NOMO-1 treated with DMSO at 0.1 percent for 48 hours (cell line): ENCODE measurements around the gene MPC1.
"Not testable (repeated sequence)": the region's sequence is repeated elsewhere in the genome, so short reads cannot be mapped to it uniquely, and the experiment has no call there.

Experiments
- DNase-seq: peaks from one replicate; lab custom pipeline; 2025; ENCODE audit not compliant: unreplicated experiment; lab: John Stamatoyannopoulos, UW

MPC1 gene

DNA sequence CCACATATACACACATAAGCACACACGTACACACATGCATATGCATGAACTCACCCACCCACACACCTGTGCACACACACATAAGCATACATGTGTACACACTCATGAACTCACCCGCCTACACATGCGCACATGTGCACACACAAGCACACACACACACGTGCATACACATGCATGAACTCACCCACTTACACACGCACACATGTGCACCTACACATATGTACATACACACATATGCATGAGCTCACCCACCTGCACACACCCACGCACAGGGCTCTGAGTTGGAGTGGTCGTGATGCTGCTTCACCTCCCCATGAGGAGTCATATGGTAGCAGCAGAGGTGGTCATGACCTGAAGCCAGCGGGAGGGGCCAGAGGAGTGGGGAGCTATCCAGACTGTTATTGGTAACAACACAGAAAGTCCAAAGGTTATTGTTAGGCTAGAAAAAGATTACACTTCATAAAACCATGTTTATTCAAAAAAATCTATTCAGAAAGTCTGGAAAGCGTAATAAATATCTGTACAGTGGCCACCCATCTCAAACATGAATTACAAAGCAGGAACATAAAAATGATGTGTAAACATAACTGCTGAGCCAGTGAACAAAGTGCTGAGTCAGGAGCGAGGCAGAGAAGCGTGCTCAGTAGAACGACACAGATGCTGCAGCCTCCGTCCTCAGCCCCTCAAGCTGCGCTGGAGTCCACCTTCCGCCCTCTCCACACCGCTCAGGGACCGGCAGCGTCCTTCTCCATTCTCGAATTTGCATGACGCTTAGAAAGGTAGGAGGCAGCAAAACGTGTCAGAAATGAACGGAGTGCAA, 26.4 kb upstream of the MPC1 start:
- DNase-seq, result no peak

GRCh38 chr6:166406197-166406596, 23.5 kb upstream of the MPC1 start:
- DNase-seq, result no peak

- no peak for DNase-seq
Measured at GRCh38 chr6:166405386-166405785, 22.6 kb upstream of the MPC1 start.

GRCh38 chr6:166402582-166403277, 20.0 kb upstream of the MPC1 start:
- DNase-seq, result no peak

DNA sequence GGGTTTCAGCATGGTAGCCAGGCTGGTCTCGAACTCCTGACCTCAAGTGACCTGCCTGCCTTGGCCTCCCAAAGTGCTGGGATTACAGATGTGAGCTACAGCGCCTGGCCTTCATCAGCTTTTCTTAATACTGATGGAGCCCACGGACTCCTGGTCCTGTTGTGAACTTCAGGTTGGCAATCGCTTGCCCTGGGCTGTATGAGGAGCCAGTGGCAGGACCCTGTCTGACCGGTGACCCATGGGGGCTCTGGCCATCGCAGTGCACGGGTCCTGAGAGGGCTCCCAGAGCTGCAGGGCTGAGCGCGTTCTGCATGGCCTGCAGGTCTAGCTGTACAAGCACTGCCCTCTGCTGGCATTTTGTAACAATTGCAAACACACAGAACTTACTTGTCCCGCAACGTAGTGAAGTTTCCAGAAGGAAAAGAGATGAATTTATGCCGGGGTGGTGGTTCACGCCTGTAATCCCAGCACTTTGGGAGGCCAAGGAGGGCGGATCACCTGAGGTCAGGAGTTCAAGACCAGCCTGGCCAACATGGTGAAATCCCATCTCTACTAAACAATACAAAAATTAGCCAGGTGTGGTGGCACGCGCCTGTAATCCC, 18.0 kb upstream of the MPC1 start:
- peak; percentile 56 for DNase-seq

DNA sequence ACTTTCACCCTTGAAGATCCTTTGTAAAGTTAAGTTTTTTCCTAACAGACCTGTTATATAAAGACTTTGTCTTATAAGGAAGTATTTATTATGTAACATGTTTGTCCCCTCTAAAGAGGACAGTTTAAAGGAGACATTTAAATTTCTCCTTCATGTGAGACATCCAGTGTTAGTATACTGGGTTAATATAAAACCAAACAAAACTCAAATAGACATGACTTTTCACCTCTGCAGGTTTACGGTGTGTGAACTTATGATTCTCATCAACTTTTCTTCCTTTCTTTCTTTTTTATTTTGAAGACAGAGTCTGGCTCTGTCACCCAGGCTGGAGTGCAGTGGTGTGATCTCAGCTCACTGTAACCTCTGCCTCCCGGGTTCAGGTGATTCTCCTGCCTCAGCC, 17.4 kb upstream of the MPC1 start:
- peak; percentile 16 for DNase-seq

- no peak for DNase-seq
Measured at GRCh38 chr6:166398348-166398747, 15.6 kb upstream of the MPC1 start.

- DNase-seq, result no peak
Measured at GRCh38 chr6:166397849-166398248, 15.1 kb upstream of the MPC1 start.

GRCh38 chr6:166395778-166396177, 13.0 kb upstream of the MPC1 start:
- DNase-seq, result no peak

- no peak for DNase-seq
Measured at GRCh38 chr6:166395351-166395750, 12.6 kb upstream of the MPC1 start.

GRCh38 chr6:166394036-166394892, 11.5 kb upstream of the MPC1 start:
- DNase-seq, result no peak

- no peak for DNase-seq
Measured at GRCh38 chr6:166393535-166393823, 10.7 kb upstream of the MPC1 start.

GRCh38 chr6:166392755-166393534, 10.2 kb upstream of the MPC1 start:
- DNase-seq, result not testable (repeated sequence)

DNA sequence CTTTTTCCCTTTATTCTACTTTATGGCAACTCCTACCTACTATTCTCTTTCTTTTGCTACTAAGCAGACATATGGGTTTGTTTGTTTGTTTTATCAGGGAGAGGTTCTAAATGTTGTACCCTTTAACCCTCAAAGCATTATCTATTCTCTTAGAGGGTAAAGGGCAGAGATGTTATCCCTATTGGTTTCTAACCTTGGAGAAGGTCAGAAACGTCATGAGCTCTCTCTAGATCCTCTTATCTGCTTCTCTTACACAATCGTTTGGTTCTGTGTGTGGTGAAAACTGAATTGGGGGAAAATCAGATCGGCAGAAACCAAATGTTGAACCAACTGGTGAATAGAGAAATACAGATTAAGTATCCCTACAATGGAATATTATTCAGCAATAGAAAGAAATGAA, 6.4 kb upstream of the MPC1 start:
- DNase-seq, result peak; percentile 18

DNA sequence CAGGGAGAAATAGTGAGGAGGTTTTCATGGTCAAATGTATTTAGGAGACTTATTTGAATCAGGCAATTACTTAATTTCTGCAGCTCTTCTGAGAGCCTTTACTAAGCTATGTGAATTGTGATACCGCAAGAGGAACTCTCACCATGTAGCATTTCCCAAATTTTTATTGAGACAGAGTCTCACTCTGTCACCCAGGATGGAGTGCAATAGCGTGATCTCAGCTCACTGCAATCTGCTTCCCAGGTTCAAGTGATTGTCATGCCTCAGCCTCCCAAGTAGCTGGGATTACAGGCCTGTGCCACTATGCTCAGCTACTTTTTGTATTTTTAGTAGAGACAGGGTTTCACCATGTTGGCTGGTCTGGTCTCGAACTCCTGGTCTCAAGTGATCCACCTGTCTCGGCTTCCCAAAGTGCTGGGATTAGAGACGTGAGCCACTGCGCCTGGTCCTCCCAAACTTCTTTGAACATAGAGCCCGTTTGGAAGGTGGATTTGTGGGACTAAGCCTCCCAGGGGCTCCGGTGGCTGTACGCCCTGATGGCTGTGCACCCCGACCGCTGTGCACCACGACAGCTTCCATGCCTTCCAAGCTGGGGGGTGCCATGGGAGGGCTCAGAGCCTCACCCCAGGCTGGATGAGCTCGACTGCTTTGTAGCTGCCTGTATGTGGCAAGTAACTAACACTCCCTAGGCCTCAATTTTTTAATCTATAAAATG, 5.7 kb upstream of the MPC1 start:
- DNase-seq, result no peak

DNA sequence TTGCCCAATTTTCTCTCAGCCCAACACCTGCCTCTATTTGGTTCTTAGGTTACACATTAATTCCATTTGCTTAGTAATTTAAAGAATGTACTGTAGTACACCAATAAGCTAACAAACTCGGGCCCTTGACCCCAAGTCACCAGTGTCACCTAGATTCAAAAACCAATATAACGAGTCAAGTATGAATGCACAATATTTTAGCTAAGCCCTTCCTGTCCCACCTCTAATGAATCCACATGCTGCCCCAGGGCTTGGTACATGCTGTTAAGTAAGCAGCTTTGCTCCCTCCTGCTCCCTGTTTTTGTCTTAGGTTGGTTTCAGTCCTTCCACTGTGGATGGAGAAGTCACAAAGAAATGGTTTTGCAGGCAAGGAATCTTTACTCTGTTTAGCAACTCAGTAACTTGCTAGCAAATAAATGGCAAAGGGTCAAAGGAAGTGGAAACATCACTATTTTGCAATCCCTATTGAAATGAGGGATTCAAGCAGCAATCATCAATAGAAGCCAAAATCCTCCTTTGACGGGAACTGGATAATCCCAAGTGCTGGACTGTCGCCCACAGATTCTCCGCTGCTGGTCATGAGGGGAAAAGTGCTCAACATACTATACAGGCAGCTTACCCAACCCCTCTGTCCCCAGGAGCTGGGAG, 5.0 kb upstream of the MPC1 start:
- no peak for DNase-seq

- not testable (repeated sequence) for DNase-seq
Measured at GRCh38 chr6:166387098-166387497, 4.4 kb upstream of the MPC1 start.

GRCh38 chr6:166386111-166386510, 3.4 kb upstream of the MPC1 start:
- DNase-seq, result no peak

DNA sequence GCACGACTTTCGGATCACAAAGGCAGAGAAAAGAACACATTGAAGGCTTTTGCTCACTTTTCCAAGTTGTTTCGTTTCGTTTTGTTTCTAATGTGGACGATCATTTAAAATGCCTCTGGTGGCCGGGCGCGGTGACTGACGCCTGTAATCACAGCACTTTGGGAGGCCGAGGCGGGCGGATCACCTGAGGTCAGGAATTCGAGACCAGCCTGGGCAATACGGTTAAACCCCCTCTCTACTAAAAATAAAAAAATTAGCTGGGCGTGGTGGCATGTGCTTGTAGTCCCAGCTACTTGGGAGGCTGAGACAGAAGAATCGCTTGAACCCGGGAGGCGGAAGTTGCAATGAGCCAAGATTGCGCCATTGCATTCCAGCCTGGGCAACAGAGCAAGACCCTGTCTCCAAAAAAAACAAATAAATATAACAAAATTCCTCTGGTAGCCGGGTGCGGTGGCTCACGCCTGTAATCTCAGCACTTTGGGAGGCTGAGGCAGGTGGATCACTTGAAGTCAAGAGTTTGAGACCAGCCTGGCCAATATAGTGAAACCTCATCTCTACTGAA, 1.1 kb upstream of the MPC1 start:
- DNase-seq, result peak; percentile 76
